GM19467 (cell line): ENCODE measurements around the gene PLD6.
"Not testable (repeated sequence)": the region's sequence is repeated elsewhere in the genome, so short reads cannot be mapped to it uniquely, and the experiment has no call there.

ENCODE experiments used
- ATAC-seq: cut with Tn5 transposase; IDR thresholded peaks from one replicate; pipeline ENCODE4 v1.9.1; 2021; ENCODE audit warnings: mild to moderate bottlenecking, moderate library complexity; ENCODE audit not compliant: unreplicated experiment

PLD6 gene

DNA sequence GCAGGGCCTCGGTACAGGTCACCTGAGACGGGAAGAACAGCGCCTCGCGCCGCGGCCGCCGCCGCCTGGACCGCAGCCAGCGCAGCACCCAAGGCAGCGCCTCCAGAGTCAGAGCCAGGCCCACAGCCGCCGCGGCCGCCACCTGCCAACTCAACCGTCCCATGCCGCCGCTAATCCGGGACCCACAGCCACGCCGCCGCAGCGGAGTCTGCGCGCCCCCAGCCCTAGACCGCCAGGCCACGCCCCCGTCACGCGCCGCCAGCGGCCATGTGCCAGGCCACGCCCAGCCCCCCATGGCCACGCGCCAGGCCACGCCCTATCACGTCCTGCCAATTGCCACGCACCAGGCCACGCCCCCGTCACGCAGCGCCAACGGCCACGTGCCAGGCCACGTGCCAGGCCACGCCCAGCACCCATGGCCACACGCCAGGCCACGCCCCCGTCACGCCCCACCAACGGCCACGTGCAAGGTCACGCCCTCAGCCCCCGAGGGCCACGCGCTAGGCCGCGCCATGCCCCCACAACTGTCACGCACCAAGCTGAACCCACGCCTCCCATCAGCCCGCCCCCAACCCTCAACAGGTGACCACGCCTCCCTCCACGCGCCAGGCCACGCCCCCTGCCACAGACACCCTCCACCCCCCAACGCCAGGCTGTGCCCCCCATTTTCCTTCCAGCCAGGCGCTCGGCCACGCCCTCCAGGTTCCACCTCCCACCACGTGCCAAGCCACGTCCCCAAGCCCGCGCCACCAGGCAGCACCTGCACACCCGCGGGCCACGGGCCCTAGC lies at the start of gene PLD6:
Gene PLD6, minus strand, starts transcription at position 210 of the 789 bp plus-strand sequence. Its CDS starts 47 bp downstream, at position 163.
- ATAC-seq = peak; percentile 46

GRCh38 chr17:17255689-17256088 lies 49.6 kb upstream of the PLD6 start:
- not testable (repeated sequence) for ATAC-seq

- no peak for ATAC-seq
Observed at GRCh38 chr17:17254036-17254435, 47.9 kb upstream of the PLD6 start.

- ATAC-seq = no peak
Observed at GRCh38 chr17:17253406-17253805, 47.3 kb upstream of the PLD6 start.

DNA sequence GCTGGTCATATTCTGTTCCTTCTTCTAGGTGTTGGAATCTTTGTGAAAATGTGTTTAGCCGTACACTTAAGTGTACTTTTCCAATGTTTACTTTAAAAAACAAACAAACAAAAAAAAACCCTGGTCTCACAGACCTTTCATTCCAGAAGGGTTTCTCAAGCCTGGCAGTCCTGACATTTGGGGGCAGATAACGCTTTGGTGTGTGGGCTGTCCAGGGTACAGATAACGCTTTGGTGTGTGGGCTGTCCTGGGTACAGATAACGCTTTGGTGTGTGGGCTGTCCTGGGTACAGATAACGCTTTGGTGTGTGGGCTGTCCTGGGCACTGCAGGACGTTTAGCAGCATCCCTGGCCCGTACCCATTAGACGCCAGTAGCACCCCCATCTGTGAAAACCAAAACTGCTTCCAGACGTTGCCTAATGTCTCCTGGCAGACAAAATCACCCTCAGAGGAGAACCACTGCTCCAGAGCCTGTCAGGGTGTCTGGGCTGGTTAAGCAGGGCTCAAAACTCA lies 46.1 kb upstream of the PLD6 start:
- no peak for ATAC-seq

DNA sequence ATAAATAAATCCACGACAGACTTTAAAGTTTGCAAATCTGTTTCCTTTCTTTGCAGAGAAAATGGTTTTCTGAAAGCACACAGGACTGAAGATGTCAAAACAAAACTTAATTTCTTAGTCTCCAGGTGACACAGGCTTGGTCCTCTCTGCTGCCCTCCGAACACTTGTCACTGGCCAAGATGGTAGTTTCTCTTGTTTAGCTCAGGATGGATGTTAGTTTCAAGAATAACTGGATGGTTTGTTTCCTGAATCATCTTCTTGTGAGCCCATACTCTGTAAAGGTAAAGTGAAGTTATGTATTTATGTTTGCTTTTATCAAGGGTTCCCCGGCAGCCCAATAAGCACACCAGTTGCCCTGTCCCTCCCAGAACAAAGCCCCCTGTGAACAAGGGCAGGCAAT lies 40.7 kb upstream of the PLD6 start:
- no peak for ATAC-seq

- ATAC-seq = no peak
Observed at GRCh38 chr17:17243163-17243562, 37.0 kb upstream of the PLD6 start.

DNA sequence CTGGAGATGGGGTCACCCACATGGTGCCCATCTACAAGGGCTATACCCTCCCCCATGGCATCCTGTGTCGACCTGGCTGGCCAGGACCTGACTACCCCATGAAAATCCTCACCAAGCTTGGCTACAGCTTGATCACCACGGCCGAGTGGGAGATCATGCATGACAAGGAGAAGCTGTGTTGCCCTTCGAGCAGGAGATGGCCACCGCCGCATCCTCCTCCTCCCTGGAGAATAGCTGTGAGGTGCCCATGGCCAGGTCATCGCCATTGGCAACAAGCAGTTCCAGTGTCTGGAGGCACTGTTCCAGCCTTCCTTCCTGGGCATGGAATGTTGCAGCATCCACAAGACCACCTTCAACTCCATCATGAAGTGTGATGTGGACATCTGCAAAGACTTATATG lies 36.1 kb upstream of the PLD6 start:
- ATAC-seq = no peak

DNA sequence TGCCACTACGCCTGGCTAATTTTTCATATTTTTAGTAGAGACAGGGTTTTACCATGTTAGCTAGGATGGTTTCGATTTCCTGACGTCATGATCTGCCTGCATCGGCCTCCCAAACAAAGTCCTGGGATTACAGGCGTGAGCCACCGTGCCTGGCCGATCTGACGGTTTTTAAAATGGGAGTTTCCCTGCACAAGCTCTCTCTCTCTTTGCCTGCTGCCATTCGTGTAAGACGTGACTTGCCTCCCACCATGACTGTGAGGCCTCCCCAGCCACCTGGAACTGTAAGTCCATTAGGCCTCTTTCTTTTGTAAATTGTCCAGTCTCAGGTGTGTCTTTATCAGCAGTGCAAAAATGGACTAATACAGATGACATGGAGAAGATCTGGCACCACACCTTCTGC lies 35.5 kb upstream of the PLD6 start:
- no peak for ATAC-seq

- no peak for ATAC-seq
Observed at GRCh38 chr17:17239832-17240231, 33.7 kb upstream of the PLD6 start.

DNA sequence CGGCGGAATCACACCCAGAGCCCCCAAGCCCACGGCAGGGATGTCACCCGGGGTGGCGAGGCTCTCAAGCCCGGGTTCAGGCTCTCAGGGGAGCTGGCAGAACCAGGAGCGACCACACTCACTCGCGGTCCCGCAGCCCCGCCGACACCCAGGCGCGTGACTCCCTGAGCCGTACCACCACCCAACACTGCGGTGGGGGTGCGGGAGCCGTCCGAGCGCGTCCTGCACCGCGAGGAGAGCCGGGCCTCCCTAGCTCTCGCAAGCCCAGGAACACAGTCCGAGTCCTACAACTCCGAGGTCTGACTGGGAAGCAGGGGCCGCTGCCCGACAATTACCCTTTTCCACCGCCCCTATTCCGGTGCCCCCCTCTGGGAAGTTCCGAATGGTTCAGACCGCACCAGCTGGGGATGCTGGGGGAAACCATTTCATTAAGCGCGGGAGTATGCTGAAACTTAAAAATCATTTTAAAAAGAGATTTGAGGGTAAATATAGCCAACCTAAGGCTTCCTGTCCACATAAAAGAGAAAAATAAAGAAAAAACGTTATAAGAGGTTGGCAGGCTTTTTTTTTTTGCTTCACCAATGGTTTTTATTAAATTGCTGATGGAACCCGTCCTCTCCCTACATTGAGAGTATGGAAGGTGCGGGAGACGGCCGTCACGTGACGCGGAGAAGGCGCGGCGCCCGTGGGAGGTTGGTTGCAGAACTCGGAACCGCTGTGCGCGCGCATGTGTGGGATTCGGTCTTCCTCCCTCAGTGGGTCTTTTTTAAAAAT lies 31.1 kb upstream of the PLD6 start, which contains the start of gene FLCN:
Gene FLCN, minus strand, starts transcription at position 143 of the 774 bp plus-strand sequence. CDS start 9,031 bp downstream, outside the sequence.
- ATAC-seq = peak; percentile 69

- ATAC-seq = no peak
Observed at GRCh38 chr17:17236295-17237025, 30.3 kb upstream of the PLD6 start.

GRCh38 chr17:17235212-17236174 lies 29.4 kb upstream of the PLD6 start:
- no peak for ATAC-seq

DNA sequence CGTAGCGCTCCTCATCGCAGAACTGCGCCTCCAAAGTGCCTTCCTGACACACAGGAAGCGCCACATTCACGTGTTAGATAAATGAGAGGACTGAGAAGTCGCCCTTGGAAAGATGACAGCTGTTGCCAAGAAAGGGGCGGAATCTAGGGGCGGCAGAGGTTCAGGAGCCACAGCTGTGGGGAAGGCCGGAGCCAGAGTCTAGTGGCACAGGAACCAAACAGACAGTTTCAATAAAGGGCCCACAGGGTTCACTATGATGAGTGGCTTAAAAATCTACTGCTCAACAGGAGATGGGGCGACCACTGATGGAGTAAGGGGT lies 26.1 kb upstream of the PLD6 start:
- no peak for ATAC-seq

DNA sequence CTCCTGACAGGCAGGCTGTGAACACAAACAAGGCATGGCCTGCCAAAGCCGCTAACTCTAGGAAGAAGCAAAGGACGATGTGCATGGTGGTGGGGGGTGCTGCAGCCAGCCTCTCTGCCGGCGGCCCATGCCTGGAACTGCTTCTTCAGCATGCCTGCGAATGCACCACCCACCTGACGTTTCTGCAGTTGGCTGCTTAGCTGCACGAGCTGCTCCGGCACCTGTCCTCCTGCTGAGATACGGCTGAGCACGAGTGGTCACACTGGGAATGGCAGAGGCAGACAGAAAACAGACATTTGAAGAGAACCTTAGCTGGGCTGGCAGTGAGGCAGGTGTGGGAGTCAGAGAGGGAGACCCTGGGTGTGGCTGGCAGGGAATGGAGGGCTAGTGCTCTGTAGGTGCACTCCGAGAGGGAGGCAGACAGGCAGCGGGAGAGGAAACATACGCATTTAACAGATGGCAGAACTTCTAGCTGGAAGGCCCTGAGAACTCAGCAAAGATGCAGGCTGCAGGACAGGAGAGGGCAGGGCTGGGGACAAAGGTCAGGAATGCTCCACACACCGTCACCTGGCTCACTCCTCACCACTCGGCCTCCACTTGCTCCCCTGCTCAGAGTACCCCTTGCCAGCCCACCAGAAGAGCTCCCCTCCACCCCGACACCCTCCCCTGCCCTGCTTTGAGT lies 25.6 kb upstream of the PLD6 start:
- no peak for ATAC-seq

DNA sequence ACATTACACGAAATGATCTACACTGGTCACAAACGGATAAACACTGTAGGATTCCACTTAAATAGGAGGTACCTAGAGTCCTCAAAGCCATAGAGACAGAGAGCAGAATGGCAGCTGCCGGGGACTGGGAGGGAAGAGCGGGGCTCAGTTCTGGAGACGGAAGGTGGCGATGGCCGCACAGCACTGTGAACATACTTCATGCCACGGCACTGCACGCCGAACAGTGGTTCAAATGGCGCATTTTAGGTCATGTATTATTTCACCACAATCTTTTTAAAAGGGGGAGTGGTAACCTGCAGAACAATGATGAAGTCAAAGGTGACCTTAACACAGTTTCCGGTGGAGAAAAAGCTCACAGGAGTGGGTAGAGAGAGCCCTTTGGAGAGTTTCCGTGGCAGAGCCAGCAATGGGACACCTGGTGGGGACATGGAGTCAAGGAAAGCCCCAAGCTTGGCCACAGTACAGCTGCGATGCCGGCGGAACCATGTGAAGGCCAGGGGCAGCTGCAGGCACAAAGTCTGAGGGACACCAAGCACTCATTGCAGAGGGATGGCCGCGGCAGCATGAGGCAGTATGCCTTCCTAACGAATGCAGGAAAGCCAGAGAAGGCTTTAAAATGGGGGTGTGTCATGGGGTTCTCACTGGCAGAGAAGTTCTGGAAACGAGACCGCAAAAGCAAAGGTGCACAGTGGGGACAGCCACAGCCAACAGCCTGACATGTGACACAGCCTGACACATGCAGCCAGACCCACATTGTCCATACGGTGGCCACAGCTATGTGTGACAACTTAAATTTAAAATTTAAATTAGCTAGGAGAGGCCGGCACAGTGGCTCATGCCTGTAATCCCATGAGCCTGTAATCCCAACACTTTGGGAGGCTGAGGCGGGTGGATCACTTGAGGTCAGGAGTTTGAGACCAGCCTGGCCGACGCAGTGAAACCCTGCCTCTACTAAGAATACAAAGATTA lies 23.6 kb upstream of the PLD6 start:
- ATAC-seq = no peak

GRCh38 chr17:17228521-17229279 lies 22.6 kb upstream of the PLD6 start:
- ATAC-seq = no peak
